IMR-90 (cell line): Measurements from ENCODE around the gene HADH. TPM values are rescaled to one million over a fixed set of nuclear protein-coding genes. Genes with fewer than 3 reads are reported as not detected.
A peak's percentile ranks its signal among the peaks of the same experiment; 100 is the strongest.

Source experiments
- ATAC-seq: fragments of 200-7000 bp; cut with Tn5 transposase; 2 replicates; pipeline ENCODE4 v1.9.1; 2020; ENCODE audit warnings: low read depth, mild to moderate bottlenecking, moderate library complexity
- BruUV-seq: library from RNA; stranded (reverse); fragments of 400-500 nt; replicated peaks from 2 replicates; lab custom pipeline; 2021; lab: Mats Ljungman, UMichigan
- CTCF ChIA-PET: fragments of 300-600 bp; formaldehyde crosslinking; extraction: SDS; loops from one replicate; lab custom pipeline; 2021; ENCODE audit warnings: antibody characterized with exemption; lab: Yijun Ruan, JAX
- POLR2A ChIA-PET: fragments of 300-600 bp; sonication (Branson Sonifier 250); formaldehyde crosslinking; loops from one replicate; lab custom pipeline; 2022; ENCODE audit warnings: antibody characterized with exemption; ENCODE audit not compliant: unreplicated experiment; lab: Charles Lee
- DNase-seq: peaks from one replicate; pipeline ENCODE4 v3.0.0; 2013
- H2AFZ ChIP-seq: replicated peaks from 2 replicates; pipeline ENCODE3; 2013; ENCODE audit warnings: low read length, mild to moderate bottlenecking; ENCODE audit not compliant: poor library complexity
- H2AK5ac ChIP-seq: 2 replicates; pipeline ENCODE4 v1.6.1; 2013; ENCODE audit warnings: low read depth, low read length, inconsistent platforms
- H2AK9ac ChIP-seq: replicated peaks from 2 replicates; pipeline ENCODE3; 2013; ENCODE audit warnings: mild to moderate bottlenecking, low read depth, low read length, moderate library complexity; ENCODE audit not compliant: poor library complexity
- H2BK120ac ChIP-seq: 2 replicates; pipeline ENCODE4 v1.6.1; 2013; ENCODE audit warnings: low read depth, low read length, inconsistent platforms
- H2BK15ac ChIP-seq: 3 replicates; pipeline ENCODE4 v1.6.1; 2013; ENCODE audit warnings: low read depth, low read length, inconsistent platforms
- H2BK20ac ChIP-seq: 2 replicates; pipeline ENCODE4 v1.6.1; 2013; ENCODE audit warnings: low read depth, mild to moderate bottlenecking, inconsistent platforms, low read length, moderate library complexity
- H2BK5ac ChIP-seq: 2 replicates; pipeline ENCODE4 v1.6.1; 2013; ENCODE audit warnings: mild to moderate bottlenecking, low read depth, low read length, inconsistent platforms; ENCODE audit not compliant: poor library complexity, severe bottlenecking
- H3K14ac ChIP-seq: replicated peaks from 2 replicates; pipeline ENCODE4 v1.6.1; 2013; ENCODE audit warnings: low read depth, low read length, inconsistent platforms
- H3K18ac ChIP-seq: 2 replicates; pipeline ENCODE4 v1.6.1; 2013; ENCODE audit warnings: low read depth, low read length, control low read depth
- H3K23ac ChIP-seq: 2 replicates; pipeline ENCODE4 v1.6.1; 2013; ENCODE audit warnings: low read depth, low read length, inconsistent platforms
- H3K27ac ChIP-seq: 2 replicates; pipeline ENCODE4 v1.5.1; 2013; ENCODE audit warnings: mild to moderate bottlenecking, control low read depth, low read length; ENCODE audit not compliant: insufficient read depth
- H3K27me3 ChIP-seq: 2 replicates; pipeline ENCODE4 v1.6.1; 2013; ENCODE audit warnings: low read length; ENCODE audit not compliant: control insufficient read depth, insufficient read depth
- H3K36me3 ChIP-seq: 2 replicates; pipeline ENCODE4 v1.6.1; 2013; ENCODE audit warnings: low read length, mixed read lengths; ENCODE audit not compliant: control insufficient read depth, insufficient read depth
- H3K4ac ChIP-seq: 2 replicates; pipeline ENCODE4 v1.6.1; 2013; ENCODE audit warnings: low read depth, low read length, inconsistent platforms
- H3K4me1 ChIP-seq: 2 replicates; pipeline ENCODE4 v1.6.1; 2013; ENCODE audit warnings: low read length, mixed read lengths; ENCODE audit not compliant: control insufficient read depth, insufficient read depth
- H3K4me2 ChIP-seq: 2 replicates; pipeline ENCODE4 v1.6.1; 2013; ENCODE audit warnings: low read depth, mild to moderate bottlenecking, control low read depth, low read length, moderate library complexity
- H3K4me3 ChIP-seq: 2 replicates; pipeline ENCODE4 v1.5.1; 2013; ENCODE audit warnings: low read depth, mild to moderate bottlenecking, control low read depth, low read length, moderate library complexity; ENCODE audit not compliant: insufficient read depth
- H3K56ac ChIP-seq: 2 replicates; pipeline ENCODE4 v1.6.1; 2013; ENCODE audit warnings: low read length, inconsistent platforms; ENCODE audit not compliant: insufficient read depth; ENCODE audit errors: extremely low read depth
- H3K79me1 ChIP-seq, 2 experiments: 2 replicates each; pipeline ENCODE4 v1.6.1; 2013; ENCODE audit warnings: low read length in 2 of 2, inconsistent platforms in 1 of 2, low read depth in 1 of 2
- H3K9ac ChIP-seq: 2 replicates; pipeline ENCODE4 v1.6.1; 2013; ENCODE audit warnings: low read depth, low read length, control low read depth
- H3K9me1 ChIP-seq: 2 replicates; pipeline ENCODE4 v1.6.1; 2013; ENCODE audit warnings: low read length, inconsistent platforms; ENCODE audit not compliant: insufficient read depth
- H3K9me3 ChIP-seq: 2 replicates; pipeline ENCODE4 v1.6.1; 2013; ENCODE audit warnings: low read length; ENCODE audit not compliant: control insufficient read depth, insufficient read depth
- H4K20me1 ChIP-seq: 2 replicates; pipeline ENCODE4 v1.6.1; 2013; ENCODE audit warnings: low read length, inconsistent platforms; ENCODE audit not compliant: insufficient read depth
- H4K5ac ChIP-seq: 2 replicates; pipeline ENCODE4 v1.6.1; 2013; ENCODE audit warnings: mild to moderate bottlenecking, low read depth, low read length, control low read depth
- H4K8ac ChIP-seq, 2 experiments: 2 replicates each; pipeline ENCODE4 v1.6.1; 2013; ENCODE audit warnings: low read depth in 2 of 2, low read length in 2 of 2, control low read depth in 1 of 2, inconsistent platforms in 1 of 2
- H4K91ac ChIP-seq: 2 replicates; pipeline ENCODE4 v1.6.1; 2013; ENCODE audit warnings: low read depth, low read length, inconsistent platforms; ENCODE audit not compliant: insufficient read depth
- CEBPB ChIP-seq: IDR thresholded peaks from 2 replicates; pipeline ENCODE4 v1.6.1; 2012; ENCODE audit warnings: low read depth, low read length, improper control_type of control experiment
- RAD21 ChIP-seq: IDR thresholded peaks from 2 replicates; pipeline ENCODE4 v1.6.1; 2012; ENCODE audit warnings: low read length, improper control_type of control experiment
- SMC3 ChIP-seq: fragments of 150-350 bp; IDR thresholded peaks from 2 replicates; pipeline ENCODE4 v1.6.1; 2016; ENCODE audit warnings: low read depth, mild to moderate bottlenecking, antibody characterized with exemption, low read length, moderate library complexity
- WGBS, 2 experiments: methylation state at CpG; one replicate each; pipeline versions ENCODE4 v1.1.5 to v1.1.7; 2013; ENCODE audit warnings: missing lambda C conversion rate in 2 of 2; ENCODE audit not compliant: insufficient read length in 1 of 2; ENCODE audit errors: extremely low coverage in 2 of 2; 5-methylcytosine and 5-hydroxymethylcytosine counted together
- dilution Hi-C: fragments of 300-500 bp; cut with HindIII; formaldehyde crosslinking; loops from one replicate; pipeline ENCODE4 v1.14.3; 2018; ENCODE audit warnings: low sequenced_read_pairs; ENCODE audit not compliant: unreplicated experiment
- in situ Hi-C: fragments of 300-500 bp; cut with MboI; formaldehyde crosslinking; loops from 3 replicates; pipeline ENCODE4 v1.14.3; 2019; ENCODE audit warnings: low sequenced_read_pairs, inconsistent platforms, mixed read lengths
- intact Hi-C: fragments of 100-400 bp; cut with micrococcal nuclease; formaldehyde crosslinking; loops from 2 replicates; pipeline ENCODE4 v1.10.0; 2022
- polyA plus RNA-seq, 3 experiments: library from polyadenylated mRNA; depleted of rRNA; stranded (reverse); fragments of >200 nt; gene quantifications; 2 replicates each; pipeline ENCODE4 v1.2.3, GENCODE V29; 2012; ENCODE audit warnings: low replicate concordance in 1 of 3
- total RNA-seq: library from RNA; depleted of rRNA; stranded (reverse); fragments of >200 nt; gene quantifications from 2 replicates; pipeline ENCODE4 v1.2.3, GENCODE V29; 2012
- TF ChIP-seq, protein P1 (sequence below): conservative IDR thresholded peaks from 2 replicates; pipeline ENCODE4 v1.5.1; 2012; ENCODE audit warnings: mild to moderate bottlenecking, low read depth, low read length, improper control_type of control experiment

HADH gene
- total and polyA plus RNA-seq, 2 of the 4 experiments (the other 2 are of a cell fraction): 6.8 to 22.6 TPM

DNA sequence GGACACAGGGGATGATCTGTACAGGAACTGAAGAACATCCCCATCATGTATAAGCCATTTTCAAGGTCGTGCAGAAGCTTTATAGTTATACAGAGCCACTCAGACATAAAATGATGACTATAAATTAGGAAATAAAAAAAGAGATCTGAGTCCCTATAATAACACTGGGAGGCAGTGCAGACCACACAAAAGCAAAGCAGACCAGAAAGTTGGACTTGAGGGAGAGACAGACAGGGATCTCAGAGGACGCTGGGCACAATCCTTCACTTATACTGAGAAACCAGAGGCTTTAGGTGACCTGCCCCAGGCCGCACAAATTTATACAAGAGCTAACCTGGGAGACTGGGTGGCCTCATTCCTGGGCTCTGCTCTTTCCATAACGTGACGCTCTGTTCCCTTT lies 70.5 kb downstream of the HADH start:
- H3K4ac ChIP-seq: peak overlapping the region; percentile 39; the same call in 1 of the 2 replicates
- peak overlapping the region; percentile 86 for H2AK5ac ChIP-seq
- intact Hi-C loops (loop anchor here (1.0 kb wide), 3 partner anchors 433 to 512 kb away; no protein-coding TSS in a partner anchor), dilution Hi-C loops (no loop called here), in situ Hi-C loops (no loop called here)
- WGBS, 2 experiments: 53% methylated on average over 3 of the region's 5 CpGs; no CpG with 5 or more reads in 1 of the 2 experiments
- no peaks in the 10 kb centered on the region for H3K36me3 ChIP-seq
- DNase-seq (peak; percentile 46), ATAC-seq (peak; percentile 70)
- ChIA-PET POLR2A (no interaction called here), CTCF (interaction anchor here (0.9 to 2.5 kb wide), 3 partner anchors 433 to 522 kb away, joined by 3 to 11 read pairs (median 5); no protein-coding TSS in a partner anchor)
- H3K27ac ChIP-seq: no peak overlapping the region
- peak overlapping the region; percentile 79; the same call in 1 of the 2 replicates for H4K91ac ChIP-seq
- H3K9me1 ChIP-seq: 0 out of 2 replicates have a peak, but pooled peaks cover 6% of the 10 kb centered on the region
- TF ChIP-seq RAD21: peak; percentile 50
- peak; percentile 35; the same call in 1 of the 2 replicates for TF ChIP-seq SMC3
- TF ChIP-seq, protein P1, sequence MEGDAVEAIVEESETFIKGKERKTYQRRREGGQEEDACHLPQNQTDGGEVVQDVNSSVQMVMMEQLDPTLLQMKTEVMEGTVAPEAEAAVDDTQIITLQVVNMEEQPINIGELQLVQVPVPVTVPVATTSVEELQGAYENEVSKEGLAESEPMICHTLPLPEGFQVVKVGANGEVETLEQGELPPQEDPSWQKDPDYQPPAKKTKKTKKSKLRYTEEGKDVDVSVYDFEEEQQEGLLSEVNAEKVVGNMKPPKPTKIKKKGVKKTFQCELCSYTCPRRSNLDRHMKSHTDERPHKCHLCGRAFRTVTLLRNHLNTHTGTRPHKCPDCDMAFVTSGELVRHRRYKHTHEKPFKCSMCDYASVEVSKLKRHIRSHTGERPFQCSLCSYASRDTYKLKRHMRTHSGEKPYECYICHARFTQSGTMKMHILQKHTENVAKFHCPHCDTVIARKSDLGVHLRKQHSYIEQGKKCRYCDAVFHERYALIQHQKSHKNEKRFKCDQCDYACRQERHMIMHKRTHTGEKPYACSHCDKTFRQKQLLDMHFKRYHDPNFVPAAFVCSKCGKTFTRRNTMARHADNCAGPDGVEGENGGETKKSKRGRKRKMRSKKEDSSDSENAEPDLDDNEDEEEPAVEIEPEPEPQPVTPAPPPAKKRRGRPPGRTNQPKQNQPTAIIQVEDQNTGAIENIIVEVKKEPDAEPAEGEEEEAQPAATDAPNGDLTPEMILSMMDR: peak; percentile 50
- TF ChIP-seq CEBPB: no peak
- H3K4me1 ChIP-seq: peaks cover 3% of the 10 kb centered on the region
- H3K4me3 ChIP-seq: no peak overlapping the region
- no peak overlapping the region for H2AK9ac ChIP-seq
- H3K23ac ChIP-seq: no peak overlapping the region
- H3K56ac ChIP-seq: no peak overlapping the region
- peak overlapping the region; percentile 97; the same call in 1 of the 3 replicates for H2BK15ac ChIP-seq
- H4K20me1 ChIP-seq: no peaks in the 10 kb centered on the region
- no peak overlapping the region for H3K4me2 ChIP-seq
- no peaks in the 10 kb centered on the region for H3K9me3 ChIP-seq
- no peak overlapping the region for H3K18ac ChIP-seq
- no peak overlapping the region for H2BK5ac ChIP-seq
- H3K9ac ChIP-seq: no peak overlapping the region
- H2BK20ac ChIP-seq: peak overlapping the region; percentile 85
- peak overlapping the region; percentile 76; the same call in 1 of the 2 replicates for H2BK120ac ChIP-seq
- H4K8ac ChIP-seq: peak overlapping the region; percentile 25 to 61; a peak in 3 of 4 replicates
- no TSS peak for BruUV-seq
- H4K5ac ChIP-seq: no peak overlapping the region
- no peaks in the 10 kb centered on the region for H3K79me1 ChIP-seq
- H3K27me3 ChIP-seq: no peaks in the 10 kb centered on the region; the same call in 1 of the 2 replicates
- peak overlapping the region; percentile 68; the same call in 1 of the 2 replicates for H3K14ac ChIP-seq
- no peak overlapping the region for H2AFZ ChIP-seq
